Brain pericyte (primary cell): ENCODE measurements around the gene CERKL.

Source experiments
- DNase-seq: peaks from one replicate; pipeline ENCODE4 v3.0.0-alpha.2; 2012; ENCODE audit warnings: low read depth, low spot score

Gene CERKL

GRCh38 chr2:181628590-181629585, 28.0 kb downstream of the CERKL start:
- DNase-seq = no peak

GRCh38 chr2:181627545-181627944, 29.4 kb downstream of the CERKL start:
- DNase-seq = no peak

GRCh38 chr2:181626671-181627070, 30.2 kb downstream of the CERKL start:
- no peak for DNase-seq

DNA sequence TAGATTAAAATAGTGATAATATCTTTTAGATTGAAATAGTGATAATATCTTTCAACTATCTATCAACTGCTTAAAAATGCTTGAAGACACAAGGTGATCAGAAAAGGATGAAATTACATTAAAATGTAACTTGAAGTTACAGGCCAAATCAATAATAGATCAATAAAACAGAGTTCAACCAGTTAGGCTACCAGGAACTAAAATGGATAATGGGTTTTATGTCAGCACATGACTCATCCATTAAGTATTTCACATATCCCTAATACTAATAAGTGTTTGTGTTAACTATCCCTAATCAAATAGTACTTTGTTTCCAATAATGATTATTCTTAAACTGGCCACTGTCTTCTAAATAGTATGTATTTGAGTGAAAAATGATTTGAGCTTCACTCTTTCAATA, 33.7 kb downstream of the CERKL start:
- DNase-seq = no peak

GRCh38 chr2:181621779-181622490, 35.0 kb downstream of the CERKL start:
- no peak for DNase-seq

DNA sequence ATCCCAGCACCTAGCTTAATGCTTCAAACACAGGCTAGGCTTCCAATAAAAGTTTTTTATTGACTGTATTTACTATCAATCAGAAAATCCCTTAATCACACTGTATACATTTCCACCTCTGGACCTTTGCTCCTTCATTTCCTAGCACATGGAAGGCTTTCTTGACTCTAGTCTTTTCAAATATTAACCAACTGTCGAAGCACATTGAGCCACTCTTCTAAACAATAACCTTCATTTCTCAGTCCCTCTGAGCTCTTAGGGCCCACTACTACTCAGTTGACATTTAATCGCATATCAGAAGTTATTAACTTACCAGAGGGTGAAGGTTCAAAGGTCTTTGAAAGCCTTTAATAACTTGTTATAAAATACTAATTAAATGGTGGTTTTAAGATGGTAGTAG, 37.4 kb downstream of the CERKL start:
- no peak for DNase-seq

DNA sequence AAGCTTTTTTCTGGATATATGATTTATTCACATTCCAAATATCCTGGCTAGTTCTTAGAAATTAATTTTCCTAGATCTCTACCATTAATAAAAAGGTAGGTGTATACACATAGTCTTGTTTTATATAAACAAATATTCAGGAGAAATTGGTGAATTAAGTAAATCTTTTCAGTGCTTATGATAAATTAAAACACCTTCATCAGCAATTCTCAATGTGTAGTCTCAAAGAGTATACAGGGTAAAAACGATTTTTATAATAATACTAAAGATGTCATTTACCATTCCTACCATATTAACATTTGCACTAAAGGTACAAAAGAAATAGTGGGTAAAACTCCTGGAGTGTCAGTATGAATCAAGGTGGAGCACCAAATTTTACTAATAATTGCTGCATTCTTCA, 40.2 kb downstream of the CERKL start:
- no peak for DNase-seq

DNA sequence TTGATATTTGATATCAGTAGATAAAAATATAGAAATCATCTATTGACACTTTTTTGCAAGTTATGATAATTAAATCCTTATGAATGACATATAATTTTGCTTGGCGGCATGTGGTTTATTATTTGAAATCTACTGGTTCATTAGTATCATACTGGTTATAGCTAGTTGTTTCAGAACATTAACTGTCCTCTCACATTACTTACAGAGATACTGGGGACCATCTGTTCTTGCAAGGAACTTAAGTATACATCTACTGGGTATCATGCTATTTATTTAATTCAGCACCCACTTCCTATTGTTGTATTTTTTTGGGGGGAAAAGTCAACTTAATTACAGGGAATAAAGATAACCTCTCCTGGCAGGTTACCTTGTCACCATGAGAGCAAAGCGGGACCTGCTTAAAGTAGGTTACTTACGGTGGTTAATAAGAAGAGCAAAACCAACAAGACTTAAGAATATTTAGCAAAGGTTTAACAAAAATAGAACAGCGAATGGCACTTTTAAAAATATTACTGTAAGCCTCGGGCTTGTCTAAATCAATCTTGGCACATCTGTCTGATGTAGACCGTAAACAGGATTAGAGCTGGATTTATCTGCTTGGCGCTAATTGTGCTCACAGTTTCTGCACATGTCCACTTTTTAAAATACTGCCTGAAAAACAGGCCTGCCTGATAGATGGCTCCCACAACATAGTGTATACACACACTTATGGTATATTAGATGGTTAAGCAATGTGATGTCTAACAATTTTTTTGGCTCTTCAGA, 41.8 kb downstream of the CERKL start:
- no peak for DNase-seq

- no peak for DNase-seq
Measured at GRCh38 chr2:181613241-181613640, 43.7 kb downstream of the CERKL start.

DNA sequence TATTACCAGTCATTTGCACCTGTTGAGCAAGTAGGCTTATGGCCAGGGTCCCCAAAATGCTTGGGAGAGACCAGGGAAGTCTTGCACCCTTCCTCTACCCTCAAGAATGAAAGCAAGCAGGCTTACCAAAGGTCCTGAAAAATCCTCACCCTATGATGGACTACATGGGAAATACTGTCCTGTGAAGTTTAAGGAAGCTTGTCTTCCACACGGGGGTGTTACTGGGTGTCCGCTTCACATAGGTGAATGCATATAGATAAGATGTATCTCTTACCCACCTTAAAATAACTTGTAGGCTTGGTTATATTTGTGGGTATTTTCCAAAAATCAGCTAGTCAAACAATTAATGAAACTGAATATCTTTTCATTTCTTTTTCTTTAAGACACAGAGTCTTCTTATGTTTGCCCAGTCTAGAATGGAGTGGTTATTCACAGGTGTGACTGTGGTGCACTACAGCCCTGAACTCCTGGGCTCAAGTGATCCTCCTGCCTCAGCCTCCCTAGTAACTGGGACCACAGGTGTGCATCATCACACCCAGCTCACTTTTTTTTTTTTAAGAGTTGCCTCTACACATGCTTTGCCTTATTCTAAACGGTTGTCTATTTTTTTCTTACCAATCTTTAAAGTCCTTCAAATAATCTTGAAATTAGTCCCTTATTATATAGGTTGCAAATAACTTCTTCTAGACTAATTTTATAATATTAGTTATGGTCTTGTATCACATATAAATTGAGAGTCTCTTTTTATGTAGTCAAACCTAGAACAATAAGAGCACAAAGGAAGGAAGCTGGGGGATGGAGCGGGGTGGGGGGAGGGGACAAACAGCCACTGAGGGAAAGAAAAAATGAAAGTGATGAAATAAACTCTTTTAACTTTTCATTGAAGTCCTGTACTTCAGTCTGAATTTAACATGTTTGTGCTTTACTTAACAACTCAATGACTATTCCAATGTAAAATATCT, 49.0 kb downstream of the CERKL start:
- DNase-seq = no peak

- no peak for DNase-seq
Measured at GRCh38 chr2:181605889-181606837, 50.7 kb downstream of the CERKL start.

GRCh38 chr2:181602017-181602416, 54.9 kb downstream of the CERKL start:
- DNase-seq = no peak

- no peak for DNase-seq
Measured at GRCh38 chr2:181596556-181596955, 60.3 kb downstream of the CERKL start.

DNA sequence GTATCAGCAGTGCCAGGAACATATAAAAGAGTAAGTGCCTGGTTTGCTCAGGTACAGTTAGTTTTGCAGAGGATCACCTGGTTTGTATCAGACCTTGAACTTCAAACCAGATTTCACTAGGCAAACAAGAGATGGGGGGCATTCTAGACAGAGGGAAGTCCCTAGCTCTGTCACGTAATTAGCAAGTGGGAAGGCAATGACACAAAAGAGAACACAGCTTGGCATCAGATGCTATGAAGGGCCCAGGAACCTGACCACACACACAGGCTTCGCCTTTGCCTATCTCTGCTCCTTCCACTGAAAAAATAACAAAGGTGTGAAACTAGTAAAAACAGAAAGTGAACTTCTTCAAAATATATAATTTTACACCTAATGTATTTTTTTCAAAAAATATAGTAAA, 62.6 kb downstream of the CERKL start:
- DNase-seq = no peak

DNA sequence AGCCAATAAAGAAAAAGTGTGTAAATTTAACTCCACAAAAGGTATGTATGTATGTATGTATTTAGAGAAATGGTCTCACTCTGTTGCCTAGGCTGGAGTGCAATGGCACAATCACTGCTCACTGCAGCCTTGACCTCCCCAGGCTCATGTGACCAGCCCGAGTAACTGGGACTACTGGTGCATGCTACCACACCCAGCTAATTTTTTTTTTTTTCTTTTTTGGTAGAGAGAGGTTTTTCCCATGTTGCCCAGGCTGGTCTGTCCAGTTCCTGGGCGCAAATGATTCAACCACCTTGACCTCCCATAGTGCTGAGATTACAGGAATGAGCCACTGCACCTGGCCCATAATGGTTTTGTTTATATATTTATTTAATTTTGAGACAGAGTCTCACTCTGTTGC, 67.1 kb downstream of the CERKL start:
- no peak for DNase-seq

- DNase-seq = no peak
Measured at GRCh38 chr2:181588546-181588945, 68.4 kb downstream of the CERKL start.

DNA sequence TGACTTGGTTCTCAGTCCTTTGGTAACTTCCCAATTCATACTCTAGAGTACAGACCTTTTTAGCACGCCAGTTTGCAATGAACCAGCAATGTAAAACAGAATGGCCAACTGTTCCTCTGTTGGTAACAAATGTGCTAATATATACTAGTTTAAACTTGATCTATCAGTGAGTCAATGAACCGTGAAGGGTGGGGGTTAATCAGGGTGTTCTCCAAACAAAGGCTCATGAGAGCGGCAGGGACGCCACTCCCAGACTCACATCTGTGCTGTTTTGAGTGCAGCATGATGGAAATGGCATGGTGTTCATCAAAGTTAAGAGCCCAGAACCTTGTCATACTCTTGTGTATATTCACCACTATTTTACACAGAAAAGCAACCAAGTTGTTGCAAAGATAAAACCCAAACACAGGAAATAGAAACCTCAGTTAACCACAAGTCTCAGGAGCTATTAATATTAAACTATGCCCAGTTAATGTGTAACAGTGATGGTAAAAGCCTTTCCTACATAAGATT, 70.3 kb downstream of the CERKL start:
- DNase-seq = no peak

- no peak for DNase-seq
Measured at GRCh38 chr2:181585732-181586131, 71.2 kb downstream of the CERKL start.

- DNase-seq = no peak
Measured at GRCh38 chr2:181581534-181581933, 75.4 kb downstream of the CERKL start.

DNA sequence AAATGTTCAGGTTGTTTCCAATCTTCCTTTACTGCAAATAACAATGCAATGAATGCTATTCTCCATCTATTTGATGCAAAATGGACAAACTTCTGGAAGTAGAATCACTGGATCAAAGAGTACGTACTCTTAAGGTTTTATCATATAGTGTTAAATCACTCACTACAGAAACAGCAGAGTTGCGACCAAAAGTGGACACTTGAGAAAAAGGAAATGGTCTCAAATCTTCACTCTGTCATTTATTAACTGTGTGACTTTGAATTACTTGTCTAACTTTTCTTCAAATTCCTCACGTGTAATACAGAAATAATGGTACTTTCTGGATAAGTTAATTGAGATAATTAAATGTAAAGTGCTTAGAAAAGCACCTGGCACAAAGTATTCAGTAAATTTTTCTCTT, 78.1 kb downstream of the CERKL start:
- DNase-seq = no peak
